GM12892 (cell line): ENCODE results near the gene ZNF784.

Experiments used
- POLR2A ChIP-seq: IDR thresholded peaks from 2 replicates; pipeline ENCODE4 v1.6.1; 2011; ENCODE audit warnings: low read depth, low read length, control low read depth
- POLR2AphosphoS5 ChIP-seq: IDR thresholded peaks from 2 replicates; pipeline ENCODE4 v1.6.1; 2011; ENCODE audit warnings: low read depth, low read length, control low read depth
- TAF1 ChIP-seq: IDR thresholded peaks from 2 replicates; pipeline ENCODE4 v1.6.1; 2011; ENCODE audit warnings: low read depth, mild to moderate bottlenecking, control low read depth, low read length, borderline replicate concordance

- no peak for TF ChIP-seq POLR2A
- no peak for TF ChIP-seq POLR2AphosphoS5
- TF ChIP-seq TAF1 = no peak
These were observed 26.4 kb upstream of the ZNF784 start for GRCh38 chr19:55650602-55651230.
